ENCODE data around the gene SLC25A48.

The SLC25A48 gene, protein sequence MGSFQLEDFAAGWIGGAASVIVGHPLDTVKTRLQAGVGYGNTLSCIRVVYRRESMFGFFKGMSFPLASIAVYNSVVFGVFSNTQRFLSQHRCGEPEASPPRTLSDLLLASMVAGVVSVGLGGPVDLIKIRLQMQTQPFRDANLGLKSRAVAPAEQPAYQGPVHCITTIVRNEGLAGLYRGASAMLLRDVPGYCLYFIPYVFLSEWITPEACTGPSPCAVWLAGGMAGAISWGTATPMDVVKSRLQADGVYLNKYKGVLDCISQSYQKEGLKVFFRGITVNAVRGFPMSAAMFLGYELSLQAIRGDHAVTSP

DNA sequence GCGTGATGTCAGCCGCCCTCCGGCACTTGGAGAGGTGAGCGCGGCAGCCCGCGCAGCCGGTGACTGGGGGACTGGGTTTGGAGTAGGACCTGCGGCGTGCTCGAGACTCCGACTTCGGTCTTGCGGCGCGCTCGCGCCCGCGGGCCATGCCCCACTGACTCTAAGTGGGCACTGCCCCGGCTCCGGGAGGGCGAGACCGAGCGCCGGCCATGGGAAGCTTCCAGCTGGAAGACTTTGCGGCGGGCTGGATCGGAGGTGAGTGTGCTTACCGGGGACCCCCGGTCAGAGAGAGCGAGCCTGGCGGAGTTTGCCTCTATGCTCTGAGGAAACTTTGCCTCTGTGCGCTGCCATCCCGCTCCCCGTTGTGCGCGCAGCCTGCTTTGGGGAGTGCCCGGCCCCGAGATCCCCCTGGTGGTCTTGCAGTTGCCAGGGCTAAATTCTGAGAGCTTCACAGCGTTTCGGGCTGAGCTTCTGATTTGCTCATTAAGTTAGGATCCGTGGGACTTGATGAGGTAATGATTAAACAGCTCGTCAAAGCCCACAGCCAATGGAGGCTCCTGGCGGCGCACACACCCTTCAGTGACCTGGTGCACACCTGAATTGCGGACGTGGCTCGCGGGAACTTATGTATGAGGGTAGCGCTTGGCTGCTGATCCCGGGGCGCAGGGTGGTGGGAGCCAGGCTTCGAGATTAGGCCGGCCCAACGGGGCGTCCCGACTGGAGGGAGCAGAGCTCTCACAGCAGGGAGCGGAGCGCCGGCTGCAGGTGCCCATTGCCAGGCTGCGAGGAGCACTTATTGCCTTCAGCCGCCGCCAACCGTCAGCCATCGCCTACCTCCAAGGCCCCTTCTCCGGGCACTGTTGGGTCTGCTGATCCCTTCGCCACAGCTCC lies at the start of gene SLC25A48:
TSS of gene SLC25A48 (plus strand) at position 25 of the 891 bp plus-strand sequence. CDS start at position 210, 185 bp downstream.
- no peak within 1 kb of the TSS for H3K9ac ChIP-seq (ENCODE audit: low read depth, low read length, poor library complexity, severe bottlenecking)
- H4K20me1 ChIP-seq (ENCODE audit: insufficient read depth, low read length, poor library complexity, severe bottlenecking), result no peaks in the 10 kb centered on the region
- no peaks in the 10 kb centered on the region for H3F3A ChIP-seq (ENCODE audit: low read depth)
- H3K36me3 ChIP-seq (ENCODE audit: insufficient read depth, low read length), result no peaks in the 10 kb centered on the region
- TF ChIP-seq, protein P1, sequence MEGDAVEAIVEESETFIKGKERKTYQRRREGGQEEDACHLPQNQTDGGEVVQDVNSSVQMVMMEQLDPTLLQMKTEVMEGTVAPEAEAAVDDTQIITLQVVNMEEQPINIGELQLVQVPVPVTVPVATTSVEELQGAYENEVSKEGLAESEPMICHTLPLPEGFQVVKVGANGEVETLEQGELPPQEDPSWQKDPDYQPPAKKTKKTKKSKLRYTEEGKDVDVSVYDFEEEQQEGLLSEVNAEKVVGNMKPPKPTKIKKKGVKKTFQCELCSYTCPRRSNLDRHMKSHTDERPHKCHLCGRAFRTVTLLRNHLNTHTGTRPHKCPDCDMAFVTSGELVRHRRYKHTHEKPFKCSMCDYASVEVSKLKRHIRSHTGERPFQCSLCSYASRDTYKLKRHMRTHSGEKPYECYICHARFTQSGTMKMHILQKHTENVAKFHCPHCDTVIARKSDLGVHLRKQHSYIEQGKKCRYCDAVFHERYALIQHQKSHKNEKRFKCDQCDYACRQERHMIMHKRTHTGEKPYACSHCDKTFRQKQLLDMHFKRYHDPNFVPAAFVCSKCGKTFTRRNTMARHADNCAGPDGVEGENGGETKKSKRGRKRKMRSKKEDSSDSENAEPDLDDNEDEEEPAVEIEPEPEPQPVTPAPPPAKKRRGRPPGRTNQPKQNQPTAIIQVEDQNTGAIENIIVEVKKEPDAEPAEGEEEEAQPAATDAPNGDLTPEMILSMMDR (conservative IDR thresholded peaks at IDR 0.05; ENCODE audit: low read length), result no peak
- no peak for TF ChIP-seq EZH2phosphoT487 (IDR thresholded peaks at IDR 0.05; ENCODE audit: borderline replicate concordance)
- H3K4me1 ChIP-seq (ENCODE audit: insufficient read depth, low read length, poor library complexity, severe bottlenecking), result no peaks in the 10 kb centered on the region
- H3K9me3 ChIP-seq (ENCODE audit: insufficient read depth, low read depth, low read length), result no peaks in the 10 kb centered on the region
- no peaks in the 10 kb centered on the region for H3K9me2 ChIP-seq (replicated peaks; ENCODE audit: low read depth, low read length)
- no peak within 1 kb of the TSS for H3K4me2 ChIP-seq (ENCODE audit: low read depth, low read length, poor library complexity, severe bottlenecking)
- no peak within 1 kb of the TSS for H2AFZ ChIP-seq (ENCODE audit: low read length)
- no peaks in the 10 kb centered on the region for H3K79me2 ChIP-seq (ENCODE audit: insufficient read depth, low read length)
- H3K4me3 ChIP-seq (ENCODE audit: low read length, poor library complexity, severe bottlenecking), result no peak within 1 kb of the TSS
- H3K27me3 ChIP-seq (ENCODE audit: insufficient read depth, low read length, poor library complexity, severe bottlenecking), result no peaks in the 10 kb centered on the region

DNA sequence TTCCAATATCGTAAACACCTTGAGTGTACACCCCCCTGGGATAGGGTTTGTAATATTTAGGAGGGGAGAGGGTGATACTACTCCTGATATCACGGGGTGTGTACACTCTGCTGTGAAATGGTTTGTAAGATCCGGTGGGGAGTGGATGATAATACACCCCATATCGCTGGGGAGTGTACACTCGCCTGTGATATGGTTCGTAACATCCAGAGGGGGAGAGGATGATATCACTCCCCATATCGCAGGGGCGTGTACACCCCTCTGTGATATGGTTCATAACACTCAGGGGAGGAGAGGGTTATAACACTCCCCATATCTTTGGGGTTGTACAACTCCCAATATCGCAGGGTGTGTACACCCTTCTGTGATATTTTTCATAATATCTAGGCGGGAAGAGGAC lies 33.8 kb upstream of the SLC25A48 start:
- H3F3A ChIP-seq (ENCODE audit: low read depth), result no peaks in the 10 kb centered on the region
- no peak overlapping the region for H3K4me2 ChIP-seq (ENCODE audit: low read depth, low read length, poor library complexity, severe bottlenecking)
- H3K79me2 ChIP-seq (ENCODE audit: insufficient read depth, low read length), result no peaks in the 10 kb centered on the region
- H3K36me3 ChIP-seq (ENCODE audit: insufficient read depth, low read length), result no peaks in the 10 kb centered on the region
- H3K27me3 ChIP-seq (ENCODE audit: insufficient read depth, low read length, poor library complexity, severe bottlenecking), result no peaks in the 10 kb centered on the region
- no peaks in the 10 kb centered on the region for H4K20me1 ChIP-seq (ENCODE audit: insufficient read depth, low read length, poor library complexity, severe bottlenecking)
- H3K4me1 ChIP-seq (ENCODE audit: insufficient read depth, low read length, poor library complexity, severe bottlenecking), result no peaks in the 10 kb centered on the region
- H3K9ac ChIP-seq (ENCODE audit: low read depth, low read length, poor library complexity, severe bottlenecking), result no peak overlapping the region
- no peak overlapping the region for H3K4me3 ChIP-seq (ENCODE audit: low read length, poor library complexity, severe bottlenecking)
- no peak overlapping the region for H2AFZ ChIP-seq (ENCODE audit: low read length)
- no peaks in the 10 kb centered on the region for H3K9me2 ChIP-seq (replicated peaks; ENCODE audit: low read depth, low read length)
- no peaks in the 10 kb centered on the region for H3K9me3 ChIP-seq (ENCODE audit: insufficient read depth, low read depth, low read length)
- TF ChIP-seq EZH2phosphoT487 (IDR thresholded peaks at IDR 0.05; ENCODE audit: borderline replicate concordance), result no peak
- TF ChIP-seq, protein P1 (conservative IDR thresholded peaks at IDR 0.05; ENCODE audit: low read length), result no peak

DNA sequence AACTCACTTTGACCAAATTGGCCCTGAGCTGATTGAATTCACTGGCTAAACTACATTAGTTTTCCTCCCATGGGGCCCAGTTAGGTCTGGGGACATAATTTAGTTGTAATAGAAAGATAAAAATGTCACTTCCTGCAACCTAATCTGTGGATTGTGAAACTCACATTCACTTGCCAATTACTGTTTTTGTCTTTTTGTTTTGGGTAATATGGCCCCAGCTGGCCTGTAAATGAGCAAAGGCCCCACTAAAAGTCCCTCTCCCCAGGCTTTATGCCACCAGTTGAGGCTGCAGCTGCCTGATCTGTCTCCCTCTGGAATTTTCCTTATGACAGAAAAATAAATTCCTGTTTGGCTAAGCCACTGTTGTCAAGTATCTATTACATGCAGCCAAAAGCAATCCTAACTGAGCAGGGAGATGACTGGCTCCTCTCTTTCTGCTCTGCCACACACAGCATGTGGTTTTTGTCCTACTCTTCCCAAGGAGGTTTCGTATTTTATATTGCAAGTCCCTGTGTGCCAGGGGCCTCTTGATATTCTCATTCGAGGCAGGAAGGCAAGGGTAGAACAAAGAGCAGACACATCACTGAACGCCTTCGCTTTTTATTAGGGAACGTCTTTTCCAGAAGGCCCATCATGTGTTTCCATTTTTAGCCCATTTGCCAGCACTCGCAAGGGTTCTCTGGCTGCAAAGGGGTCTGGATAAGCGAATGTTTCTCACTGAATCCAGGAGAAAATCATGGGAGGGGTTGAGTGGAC lies 24.1 kb upstream of the SLC25A48 start:
- Histone ChIP-seq H2AFZ (ENCODE audit: low read length) (no peak overlapping the region; the same call in 1 of the 2 replicates), H3K9me3 (ENCODE audit: insufficient read depth, low read depth, low read length) (no peaks in the 10 kb centered on the region), H3K79me2 (ENCODE audit: insufficient read depth, low read length) (no peaks in the 10 kb centered on the region), H3K9ac (ENCODE audit: low read depth, low read length, poor library complexity, severe bottlenecking) (no peak overlapping the region), H3K27me3 (ENCODE audit: insufficient read depth, low read length, poor library complexity, severe bottlenecking) (no peaks in the 10 kb centered on the region), H3F3A (ENCODE audit: low read depth) (no peaks in the 10 kb centered on the region), H4K20me1 (ENCODE audit: insufficient read depth, low read length, poor library complexity, severe bottlenecking) (no peaks in the 10 kb centered on the region), H3K4me3 (ENCODE audit: low read length, poor library complexity, severe bottlenecking) (no peak overlapping the region), H3K4me2 (ENCODE audit: low read depth, low read length, poor library complexity, severe bottlenecking) (no peak overlapping the region), H3K36me3 (ENCODE audit: insufficient read depth, low read length) (no peaks in the 10 kb centered on the region), H3K9me2 (replicated peaks; ENCODE audit: low read depth, low read length) (no peaks in the 10 kb centered on the region), H3K4me1 (ENCODE audit: insufficient read depth, low read length, poor library complexity, severe bottlenecking) (no peaks in the 10 kb centered on the region)
- TF ChIP-seq EZH2phosphoT487 (IDR thresholded peaks at IDR 0.05; ENCODE audit: borderline replicate concordance), result no peak
- TF ChIP-seq, protein P1 (conservative IDR thresholded peaks at IDR 0.05; ENCODE audit: low read length), result no peak
